HG02938 (cell line): Measurements from ENCODE around the gene SDS.

Experiments used
- ATAC-seq: cut with Tn5 transposase; IDR thresholded peaks from one replicate; pipeline ENCODE4 v1.9.1; 2021; ENCODE audit warnings: mild to moderate bottlenecking, moderate library complexity; ENCODE audit not compliant: unreplicated experiment

SDS gene

GRCh38 chr12:113385282-113385882 lies 18.3 kb downstream of the SDS start:
- no peak for ATAC-seq

DNA sequence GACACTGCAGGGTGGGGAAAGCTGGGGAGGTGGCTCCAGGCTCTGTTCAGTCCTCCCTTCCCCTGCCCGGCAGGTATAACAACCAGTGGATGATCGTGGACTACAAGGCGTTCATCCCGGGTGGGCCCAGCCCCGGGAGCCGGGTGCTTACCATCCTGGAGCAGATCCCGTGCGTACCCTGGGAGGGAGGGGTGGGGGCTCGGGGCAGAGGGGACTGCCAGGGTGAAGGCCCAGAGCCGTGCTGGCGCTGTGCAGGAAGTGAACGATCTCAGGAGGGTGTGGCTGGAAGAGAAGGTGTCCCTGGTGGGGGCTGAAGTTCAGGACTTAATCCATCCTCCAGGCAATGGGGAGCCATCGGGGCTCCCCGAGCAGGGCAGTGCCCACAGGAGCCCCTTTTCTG lies 18.9 kb downstream of the SDS start:
- ATAC-seq = no peak

- no peak for ATAC-seq
Measured at GRCh38 chr12:113382206-113382605, 21.5 kb downstream of the SDS start.

- ATAC-seq = no peak
Measured at GRCh38 chr12:113381220-113381619, 22.5 kb downstream of the SDS start.

DNA sequence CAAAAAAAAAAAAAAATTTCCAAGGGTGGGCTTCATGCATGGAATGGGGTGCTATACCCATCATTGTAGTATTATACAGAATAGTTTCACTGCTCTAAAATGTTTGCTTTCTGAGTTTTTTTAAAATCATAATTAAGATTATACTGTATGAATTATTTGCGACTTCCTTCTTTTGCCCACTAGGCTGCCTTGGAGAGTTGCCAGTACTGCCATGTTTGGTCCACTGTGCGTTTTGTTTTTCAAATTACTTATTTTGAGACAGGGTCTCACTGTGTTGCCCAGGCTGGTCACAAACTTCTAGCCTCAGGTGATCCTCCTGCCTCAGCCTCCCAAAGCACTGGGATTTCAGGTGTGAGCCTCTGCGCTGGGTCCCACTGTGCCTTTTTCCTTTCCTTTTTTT lies 25.4 kb downstream of the SDS start:
- no peak for ATAC-seq

DNA sequence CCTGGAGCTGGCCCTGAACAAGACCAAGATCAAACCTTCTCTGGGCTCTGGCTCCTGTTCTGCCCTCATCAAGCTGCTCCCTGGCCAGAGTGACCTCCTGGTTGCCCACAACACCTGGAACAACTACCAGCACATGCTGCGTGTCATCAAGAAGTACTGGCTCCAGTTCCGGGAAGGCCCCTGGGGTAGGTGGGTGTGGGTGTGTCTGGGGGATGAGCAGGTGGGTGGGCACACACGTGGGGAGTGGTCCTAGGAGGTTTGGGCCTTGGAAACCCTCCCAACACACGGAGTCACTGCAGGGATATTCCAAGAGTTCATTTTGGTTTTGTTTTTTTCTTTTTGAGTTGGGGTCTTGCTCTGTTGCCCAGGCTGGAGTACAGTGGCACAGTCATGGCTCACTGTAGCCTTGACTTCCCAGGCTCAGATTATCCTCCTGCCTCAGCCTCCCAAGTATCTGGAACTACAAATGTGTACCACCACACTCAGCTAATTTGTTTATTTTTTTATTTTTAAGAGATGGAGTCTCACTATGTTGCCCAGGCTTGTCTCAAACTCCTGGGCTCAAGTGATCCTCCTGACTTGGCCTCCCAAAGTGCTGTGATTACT lies 28.8 kb downstream of the SDS start:
- ATAC-seq = no peak

DNA sequence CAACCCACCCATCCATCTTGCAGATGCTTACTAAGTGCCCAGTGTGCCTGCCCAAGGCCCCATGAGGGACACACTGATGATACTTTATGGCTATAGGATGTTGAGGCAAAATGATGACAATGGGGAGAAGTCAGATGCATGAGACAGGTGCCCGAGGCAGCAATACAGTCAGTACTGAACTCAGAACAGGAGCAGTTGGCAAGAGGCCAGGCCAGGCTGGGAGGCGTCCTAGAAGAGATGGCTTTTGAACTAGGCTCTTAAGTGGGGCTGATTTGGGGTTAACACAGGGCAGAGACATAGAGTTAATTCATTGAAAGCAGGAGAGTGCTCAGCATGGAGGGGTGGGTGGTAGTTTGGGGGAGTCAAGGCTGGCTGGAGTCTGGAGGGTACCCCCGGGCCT lies 29.7 kb downstream of the SDS start:
- ATAC-seq = no peak

GRCh38 chr12:113373440-113373839 lies 30.2 kb downstream of the SDS start:
- no peak for ATAC-seq

- ATAC-seq = no peak
Measured at GRCh38 chr12:113372371-113372770, 31.3 kb downstream of the SDS start.

DNA sequence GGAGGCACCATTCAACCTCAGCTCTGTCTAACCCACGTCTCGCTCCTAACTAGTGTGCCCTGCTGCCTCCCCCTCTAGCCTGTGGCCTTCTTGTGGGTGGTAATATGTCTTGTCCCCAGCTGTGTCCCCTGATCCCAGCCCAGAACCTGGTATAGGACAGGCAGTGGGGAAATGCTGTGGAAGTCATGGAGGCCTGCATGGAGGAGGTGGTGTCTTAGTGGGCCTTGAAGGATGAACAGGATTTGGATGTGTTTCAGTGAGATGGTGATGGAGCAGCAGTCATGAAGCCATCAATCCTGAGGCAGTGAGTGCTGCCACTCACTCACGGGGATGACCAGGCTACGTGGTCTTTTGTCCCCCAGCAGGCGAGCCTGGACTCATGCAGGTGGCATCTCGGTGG lies 31.9 kb downstream of the SDS start:
- ATAC-seq = no peak

DNA sequence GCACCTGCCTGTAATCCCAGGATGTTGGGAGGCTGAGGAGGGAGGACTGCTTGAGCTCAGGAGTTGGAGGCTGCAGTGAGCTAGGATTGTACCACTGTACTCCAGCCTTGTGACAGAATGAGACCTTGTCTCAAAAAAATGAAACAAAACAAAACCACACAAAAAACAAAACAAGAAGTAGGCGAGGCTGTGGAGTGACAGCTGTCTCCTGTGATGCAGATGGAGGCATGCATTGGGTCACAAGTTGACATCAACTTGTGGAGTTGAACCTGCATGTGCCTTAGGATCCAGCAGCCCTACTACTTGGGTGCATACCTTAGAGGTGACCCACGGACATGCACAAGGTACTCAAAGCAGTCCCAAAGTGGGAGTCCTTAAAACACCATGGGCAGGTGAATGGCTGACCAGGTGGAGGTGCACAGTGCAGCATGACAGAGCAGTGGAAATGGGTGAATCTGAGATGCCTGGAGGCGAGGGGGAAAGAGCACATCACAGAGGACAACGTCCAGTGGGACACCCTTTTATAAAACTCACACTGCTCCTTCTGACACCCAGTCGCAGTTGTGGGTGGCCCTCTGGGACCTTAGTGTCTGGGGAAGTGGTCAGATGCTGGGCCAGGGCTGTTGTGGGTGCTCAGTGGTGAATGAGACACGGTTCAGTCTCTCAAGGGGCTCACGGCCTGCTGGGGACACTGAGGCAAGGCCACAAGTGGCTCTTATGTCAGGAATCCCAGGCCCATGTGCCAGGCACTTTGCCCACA lies 32.6 kb downstream of the SDS start:
- no peak for ATAC-seq

- no peak for ATAC-seq
Measured at GRCh38 chr12:113369391-113369985, 34.2 kb downstream of the SDS start.

DNA sequence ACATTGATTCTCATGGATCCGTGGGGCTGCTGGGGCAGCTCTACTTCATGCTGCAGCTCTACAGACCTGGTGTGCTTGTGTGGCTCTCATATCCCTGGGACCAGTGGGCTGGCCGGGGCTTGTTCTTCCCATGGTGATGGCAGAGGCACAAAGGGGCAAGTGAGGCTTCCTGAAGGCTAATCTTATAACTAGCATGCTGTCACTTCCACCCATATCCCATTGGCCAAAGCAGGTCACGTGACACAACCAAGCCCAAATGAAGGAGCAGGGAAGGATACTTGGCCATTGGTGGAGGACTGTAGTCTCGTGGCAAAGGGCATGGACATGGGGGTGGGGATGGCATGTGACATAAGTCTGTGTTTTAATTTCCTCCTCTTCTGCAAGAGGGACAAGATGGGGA lies 35.4 kb downstream of the SDS start:
- no peak for ATAC-seq

- ATAC-seq = no peak
Measured at GRCh38 chr12:113366827-113367226, 36.9 kb downstream of the SDS start.

GRCh38 chr12:113365639-113366395 lies 37.9 kb downstream of the SDS start:
- no peak for ATAC-seq

- ATAC-seq = no peak
Measured at GRCh38 chr12:113364698-113365097, 39.0 kb downstream of the SDS start.

DNA sequence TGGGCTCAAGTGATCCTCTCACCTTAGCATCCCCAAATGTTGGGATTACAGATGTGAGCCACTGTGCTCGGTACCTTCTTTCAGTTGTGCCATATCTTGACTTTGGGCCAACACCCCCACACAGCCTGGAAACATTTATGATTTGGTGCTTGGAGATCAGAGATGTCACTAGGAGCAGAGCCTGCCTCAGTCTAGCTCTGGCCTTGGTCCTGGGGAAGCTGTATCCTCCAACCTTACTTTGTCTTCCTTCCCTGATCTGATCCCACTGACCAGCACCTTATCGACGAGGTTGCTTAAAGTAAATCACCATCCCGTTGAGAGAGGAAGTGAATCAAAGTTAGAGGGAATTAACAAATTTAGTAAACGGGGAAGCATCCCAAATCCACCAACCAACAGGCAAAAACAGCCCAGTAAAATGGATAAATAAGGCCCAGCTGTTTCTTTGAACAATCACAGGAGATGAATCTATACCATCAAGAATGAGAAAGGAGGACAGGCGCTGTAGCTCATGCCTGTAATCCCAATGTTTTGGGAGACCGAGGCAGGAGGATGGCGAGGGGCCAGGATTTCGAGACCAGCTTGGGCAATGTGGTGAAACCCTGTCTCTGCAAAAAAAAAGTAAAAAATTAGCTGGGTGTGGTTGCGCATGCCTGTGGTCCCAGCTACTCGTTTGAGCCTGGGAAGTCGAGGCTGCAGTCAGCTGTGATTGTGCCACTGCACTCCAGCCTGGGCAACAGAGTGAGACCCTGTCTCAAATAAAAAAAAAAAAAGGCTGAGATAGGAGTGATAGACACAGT lies 41.9 kb downstream of the SDS start:
- ATAC-seq = no peak

- no peak for ATAC-seq
Measured at GRCh38 chr12:113359939-113360748, 43.5 kb downstream of the SDS start.

DNA sequence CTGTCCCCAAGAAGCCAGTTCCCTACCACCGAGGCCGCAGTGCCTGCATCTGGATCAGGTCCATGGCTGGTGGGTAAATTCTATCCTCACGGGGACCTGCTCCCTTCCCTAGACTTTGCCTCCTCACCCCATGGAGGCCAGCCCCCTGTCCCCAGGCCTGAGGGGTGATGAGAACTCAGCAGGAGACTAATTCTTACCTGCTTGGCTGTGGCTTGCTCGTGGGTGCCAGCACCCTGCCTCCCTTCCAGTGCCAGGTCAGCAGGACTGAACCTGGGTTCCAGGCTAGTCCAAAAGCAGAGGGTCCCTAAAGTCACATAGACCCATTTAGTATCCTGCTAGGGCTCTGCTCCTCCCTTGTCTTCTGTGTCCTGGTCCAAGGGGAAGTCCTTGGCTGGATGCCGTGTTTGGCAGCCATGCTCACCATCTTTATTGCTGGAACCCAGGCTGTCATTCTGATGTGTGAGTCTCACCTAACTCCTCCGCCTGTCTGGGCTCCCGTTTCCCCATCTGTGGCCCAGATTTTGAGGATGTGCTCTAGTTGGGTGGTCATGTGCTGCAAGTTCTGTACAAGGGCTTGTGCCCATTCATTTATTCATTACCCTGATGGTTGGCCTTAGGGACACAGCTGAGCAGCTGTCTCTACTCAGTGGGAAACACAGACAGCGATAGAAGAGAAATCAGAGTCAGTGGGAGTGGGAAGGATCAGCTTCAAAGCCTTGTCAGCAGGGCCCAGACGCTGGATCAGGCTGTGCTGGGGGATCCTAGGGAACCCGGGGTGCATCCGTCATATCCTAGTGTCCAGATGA lies 44.4 kb downstream of the SDS start:
- ATAC-seq = no peak
